OCI-LY1 (cell line): ENCODE measurements around the gene BRD3OS.

Experiments used
- EZH2 ChIP-seq: fragments of 200-600 bp; sonication (generic), shearing (Covaris generic); IDR thresholded peaks from 2 replicates; pipeline ENCODE4 v1.8.0; 2017; ENCODE audit warnings: borderline replicate concordance, mixed run types, mild to moderate bottlenecking, antibody characterized with exemption, low read length, moderate library complexity, mixed read lengths
- TF ChIP-seq, protein P1 (sequence below): fragments of 200-600 bp; sonication (generic), shearing (Covaris generic); IDR thresholded peaks from 2 replicates; pipeline ENCODE4 v1.5.1; 2017; ENCODE audit warnings: mild to moderate bottlenecking, antibody characterized with exemption, low read length, moderate library complexity, mixed read lengths

DNA sequence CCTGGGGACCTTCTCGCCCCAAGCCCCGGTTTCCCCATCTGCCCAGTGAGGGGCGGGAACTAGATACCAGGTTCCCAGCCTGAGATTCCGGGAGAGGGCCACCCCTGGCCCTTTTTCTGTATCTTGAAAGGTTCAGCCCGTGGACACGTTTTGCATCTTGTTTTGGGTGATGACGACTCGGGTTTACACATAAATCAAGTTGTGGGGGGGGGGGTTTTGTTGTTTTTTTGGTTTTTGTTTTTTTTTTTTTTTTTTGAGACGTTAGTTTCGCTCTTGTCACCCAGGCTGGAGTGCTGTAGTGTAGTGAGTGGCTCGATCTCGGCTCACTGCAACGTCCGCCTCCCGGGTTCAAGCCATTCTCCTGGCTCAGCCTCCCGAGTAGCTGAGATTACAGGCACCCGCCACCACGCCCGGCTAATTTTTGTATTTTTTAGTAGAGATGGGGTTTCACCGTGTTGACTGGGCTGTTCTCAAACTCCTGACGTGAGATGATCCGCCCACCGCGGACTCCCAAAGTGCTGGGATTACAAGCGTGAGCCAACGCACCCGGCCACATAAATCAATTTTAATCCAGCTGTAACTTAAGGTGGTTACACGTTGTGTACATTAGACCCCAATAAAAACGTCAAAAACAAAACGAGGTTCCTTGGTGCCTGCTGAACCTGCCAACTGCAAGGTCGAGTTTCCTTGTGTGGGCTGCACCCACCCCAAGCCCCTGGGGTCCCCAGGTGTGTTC, 43.6 kb downstream of the BRD3OS start:
- TF ChIP-seq, protein P1, sequence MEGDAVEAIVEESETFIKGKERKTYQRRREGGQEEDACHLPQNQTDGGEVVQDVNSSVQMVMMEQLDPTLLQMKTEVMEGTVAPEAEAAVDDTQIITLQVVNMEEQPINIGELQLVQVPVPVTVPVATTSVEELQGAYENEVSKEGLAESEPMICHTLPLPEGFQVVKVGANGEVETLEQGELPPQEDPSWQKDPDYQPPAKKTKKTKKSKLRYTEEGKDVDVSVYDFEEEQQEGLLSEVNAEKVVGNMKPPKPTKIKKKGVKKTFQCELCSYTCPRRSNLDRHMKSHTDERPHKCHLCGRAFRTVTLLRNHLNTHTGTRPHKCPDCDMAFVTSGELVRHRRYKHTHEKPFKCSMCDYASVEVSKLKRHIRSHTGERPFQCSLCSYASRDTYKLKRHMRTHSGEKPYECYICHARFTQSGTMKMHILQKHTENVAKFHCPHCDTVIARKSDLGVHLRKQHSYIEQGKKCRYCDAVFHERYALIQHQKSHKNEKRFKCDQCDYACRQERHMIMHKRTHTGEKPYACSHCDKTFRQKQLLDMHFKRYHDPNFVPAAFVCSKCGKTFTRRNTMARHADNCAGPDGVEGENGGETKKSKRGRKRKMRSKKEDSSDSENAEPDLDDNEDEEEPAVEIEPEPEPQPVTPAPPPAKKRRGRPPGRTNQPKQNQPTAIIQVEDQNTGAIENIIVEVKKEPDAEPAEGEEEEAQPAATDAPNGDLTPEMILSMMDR: no peak
- no peak for TF ChIP-seq EZH2
